ENCODE results near the gene FAM174C. TPM values are rescaled to one million over a fixed set of nuclear protein-coding genes. Genes with fewer than 3 reads are reported as not detected.

The FAM174C gene
- total RNA-seq, 1 donor from 2014 or later, result 64.8 TPM

DNA sequence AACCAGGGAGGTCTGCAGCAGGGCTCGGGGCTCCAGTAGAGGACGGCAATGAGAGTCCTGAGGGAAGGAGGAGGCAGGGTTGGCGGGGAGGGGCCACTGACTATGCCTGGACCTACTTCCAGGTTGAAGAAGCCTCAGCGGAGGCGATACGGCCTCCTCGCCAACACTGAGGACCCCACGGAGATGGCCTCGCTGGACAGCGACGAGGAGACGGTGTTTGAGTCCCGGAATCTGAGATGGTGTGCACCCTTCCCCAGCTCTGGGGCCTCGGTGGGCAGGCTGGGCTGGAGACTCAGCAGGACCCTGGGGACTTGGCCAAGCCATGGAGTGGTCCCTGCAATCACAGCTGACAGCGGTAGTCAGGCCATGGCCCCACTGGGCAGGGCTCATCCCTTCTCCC, 1.7 kb downstream of the FAM174C start:
- Histone ChIP-seq H3K9me3 (no peaks in the 10 kb centered on the region), H3K4me1 (peaks cover 42% of the 10 kb centered on the region), H3K27me3 (no peaks in the 10 kb centered on the region), H3K36me3 (peaks cover 0 to 50% of the 10 kb centered on the region in 2 donors), H3K27ac (no peak overlapping the region), H3K4me3 (no peak overlapping the region)
- no peak for TF ChIP-seq POLR2A (IDR thresholded peaks at IDR 0.05)
- TF ChIP-seq, protein P1, sequence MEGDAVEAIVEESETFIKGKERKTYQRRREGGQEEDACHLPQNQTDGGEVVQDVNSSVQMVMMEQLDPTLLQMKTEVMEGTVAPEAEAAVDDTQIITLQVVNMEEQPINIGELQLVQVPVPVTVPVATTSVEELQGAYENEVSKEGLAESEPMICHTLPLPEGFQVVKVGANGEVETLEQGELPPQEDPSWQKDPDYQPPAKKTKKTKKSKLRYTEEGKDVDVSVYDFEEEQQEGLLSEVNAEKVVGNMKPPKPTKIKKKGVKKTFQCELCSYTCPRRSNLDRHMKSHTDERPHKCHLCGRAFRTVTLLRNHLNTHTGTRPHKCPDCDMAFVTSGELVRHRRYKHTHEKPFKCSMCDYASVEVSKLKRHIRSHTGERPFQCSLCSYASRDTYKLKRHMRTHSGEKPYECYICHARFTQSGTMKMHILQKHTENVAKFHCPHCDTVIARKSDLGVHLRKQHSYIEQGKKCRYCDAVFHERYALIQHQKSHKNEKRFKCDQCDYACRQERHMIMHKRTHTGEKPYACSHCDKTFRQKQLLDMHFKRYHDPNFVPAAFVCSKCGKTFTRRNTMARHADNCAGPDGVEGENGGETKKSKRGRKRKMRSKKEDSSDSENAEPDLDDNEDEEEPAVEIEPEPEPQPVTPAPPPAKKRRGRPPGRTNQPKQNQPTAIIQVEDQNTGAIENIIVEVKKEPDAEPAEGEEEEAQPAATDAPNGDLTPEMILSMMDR (IDR thresholded peaks at IDR 0.05), result no peak
- TF ChIP-seq POLR2AphosphoS5 (IDR thresholded peaks at IDR 0.05; ENCODE audit: insufficient read depth in 1 of 2, low read depth in 1 of 2), result no peak
- intact Hi-C loops (cut with DNase I), result loop anchor here (10.0 kb wide), 2 partner anchors 108 to 168 kb away; partner anchors contain the start of gene NDUFS7
- DNase-seq (ENCODE audit: extremely low spot score in 2 of 2), result no peak

DNA sequence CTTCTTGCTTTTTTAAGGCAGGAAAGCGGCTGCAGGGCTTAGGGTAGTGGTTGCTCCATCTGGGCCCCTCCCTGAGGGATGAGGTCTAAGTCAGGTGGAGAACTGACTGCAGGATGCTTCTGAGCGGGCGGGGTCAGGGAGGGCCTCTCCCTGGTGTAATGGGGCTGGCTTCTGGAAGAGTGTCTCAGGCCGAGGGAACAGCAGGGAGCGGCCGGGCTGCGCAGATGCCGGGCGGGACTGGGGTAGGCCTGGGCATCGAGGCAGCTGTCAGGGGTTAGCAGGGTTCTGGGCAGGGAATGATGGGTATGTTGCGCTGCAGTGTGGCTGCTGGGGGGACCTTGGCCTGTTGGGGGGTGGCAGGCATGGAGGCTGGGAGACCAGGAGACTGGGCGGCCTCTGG, 2.7 kb downstream of the FAM174C start:
- Histone ChIP-seq H3K9me3 (no peaks in the 10 kb centered on the region), H3K27ac (no peak overlapping the region), H3K4me3 (no peak overlapping the region), H3K27me3 (no peaks in the 10 kb centered on the region), H3K4me1 (peaks cover 33% of the 10 kb centered on the region), H3K36me3 (peaks cover 0 to 39% of the 10 kb centered on the region in 2 donors)
- TF ChIP-seq POLR2AphosphoS5 (IDR thresholded peaks at IDR 0.05; ENCODE audit: insufficient read depth in 1 of 2, low read depth in 1 of 2), result no peak
- no peak for TF ChIP-seq POLR2A (IDR thresholded peaks at IDR 0.05)
- TF ChIP-seq, protein P1 (IDR thresholded peaks at IDR 0.05), result no peak
- no peak for DNase-seq (ENCODE audit: extremely low spot score in 2 of 2)
- intact Hi-C loops (cut with DNase I), result loop anchor here (10.0 kb wide), 2 partner anchors 107 to 167 kb away; partner anchors contain the start of gene NDUFS7

DNA sequence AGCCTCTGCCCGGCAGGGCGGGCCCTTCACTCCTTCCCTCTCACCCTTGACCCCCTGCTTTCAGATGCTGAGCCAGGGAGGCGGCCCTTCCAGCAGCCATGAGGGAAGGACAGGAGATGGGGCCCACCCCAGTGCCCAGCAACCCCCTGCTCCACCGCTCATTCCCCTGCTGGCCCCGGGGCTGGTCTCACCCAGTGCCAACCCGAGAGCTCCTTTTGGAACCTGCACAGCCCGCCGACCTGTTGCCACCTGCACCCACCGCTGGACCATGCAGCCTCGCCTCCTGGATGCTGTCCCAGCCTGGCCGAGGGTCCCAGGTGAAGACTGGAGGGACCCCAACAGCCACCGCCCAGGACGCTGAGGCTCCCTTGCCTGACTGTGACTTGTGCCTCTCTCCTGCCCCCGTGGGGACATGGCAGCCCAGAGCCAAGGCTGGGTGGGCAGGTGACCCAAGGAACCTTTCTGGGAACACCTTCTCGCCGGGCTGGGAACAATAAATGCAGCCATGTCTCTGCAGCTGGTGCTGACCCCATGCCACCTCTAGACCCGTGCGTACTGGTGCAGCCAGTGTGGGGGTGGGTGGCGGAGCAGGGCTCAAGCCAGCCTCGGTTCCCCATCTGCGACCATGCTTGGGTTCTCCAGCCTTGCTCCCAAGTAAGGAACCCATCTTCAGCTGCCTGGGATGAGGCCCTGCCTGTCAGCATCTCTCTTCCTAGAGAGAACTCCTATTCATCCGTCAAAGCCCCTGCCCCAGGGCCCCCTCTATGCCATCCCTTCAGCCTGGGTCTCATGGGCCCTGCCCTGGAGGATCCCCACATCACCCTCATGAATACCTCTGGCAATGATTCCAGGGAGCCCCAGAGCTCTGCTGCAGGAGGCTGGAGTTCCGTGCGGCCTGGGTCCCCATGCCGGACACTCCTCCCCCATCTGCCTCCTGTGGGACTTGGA, 3.7 kb downstream of the FAM174C start:
- intact Hi-C loops (cut with DNase I), result loop anchor here (10.0 kb wide), 2 partner anchors 106 to 166 kb away; partner anchors contain the start of gene NDUFS7
- H3K4me1 ChIP-seq, result peaks cover 24% of the 10 kb centered on the region

DNA sequence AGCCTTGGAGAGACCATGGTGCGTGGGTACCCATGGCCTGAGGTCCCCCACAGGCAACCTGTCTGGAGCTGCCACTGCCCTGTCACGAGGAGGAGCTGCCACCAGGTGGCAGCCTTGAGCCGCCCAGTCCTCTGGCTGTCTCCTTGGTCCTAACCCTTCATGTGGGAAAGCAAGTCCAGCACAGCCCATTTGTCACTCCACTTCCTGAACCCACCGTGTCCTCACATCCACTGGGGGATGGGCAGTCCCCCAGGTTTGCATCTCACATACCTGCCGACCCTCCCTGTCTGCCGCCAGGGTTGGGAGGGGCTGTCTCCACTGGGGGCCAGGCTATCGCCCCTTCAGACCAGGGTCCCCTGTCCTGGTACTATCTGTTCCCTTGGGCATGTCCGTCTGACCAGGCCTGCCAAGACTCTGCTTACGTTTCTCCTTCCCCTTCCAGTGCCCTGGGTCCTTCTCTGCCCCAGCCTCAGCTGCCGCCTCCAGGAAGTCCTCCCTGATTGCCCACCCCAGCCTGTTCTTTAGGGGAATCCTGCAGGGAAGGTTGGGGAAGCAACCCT, 4.5 kb downstream of the FAM174C start:
- Histone ChIP-seq H3K27ac (no peak overlapping the region), H3K27me3 (no peaks in the 10 kb centered on the region), H3K9me3 (no peaks in the 10 kb centered on the region), H3K4me1 (peaks cover 16% of the 10 kb centered on the region), H3K4me3 (no peak overlapping the region), H3K36me3 (peaks cover 0 to 22% of the 10 kb centered on the region in 2 donors)
- DNase-seq (ENCODE audit: extremely low spot score in 2 of 2), result no peak
- TF ChIP-seq, protein P1 (IDR thresholded peaks at IDR 0.05), result peak; percentile 80 to 90 (median 85)
- peak; percentile 29 to 37 for TF ChIP-seq POLR2AphosphoS5 (IDR thresholded peaks at IDR 0.05; ENCODE audit: insufficient read depth in 1 of 2, low read depth in 1 of 2)
- TF ChIP-seq POLR2A (IDR thresholded peaks at IDR 0.05), result no peak
- intact Hi-C loops (cut with DNase I), result loop anchor here (10.0 kb wide), 2 partner anchors 105 to 165 kb away; partner anchors contain the start of gene NDUFS7

More for the DNA sequence above, 3.7 kb downstream of the FAM174C start:
- TF ChIP-seq POLR2AphosphoS5 (IDR thresholded peaks at IDR 0.05; ENCODE audit: insufficient read depth in 1 of 2, low read depth in 1 of 2) (no peak), POLR2A (IDR thresholded peaks at IDR 0.05) (no peak)
- TF ChIP-seq, protein P1 (IDR thresholded peaks at IDR 0.05), result no peak
- Histone ChIP-seq H3K27me3 (no peaks in the 10 kb centered on the region), H3K4me3 (no peak overlapping the region), H3K9me3 (no peaks in the 10 kb centered on the region), H3K36me3 (peaks cover 0 to 30% of the 10 kb centered on the region in 2 donors), H3K27ac (no peak overlapping the region)
- no peak for DNase-seq (ENCODE audit: extremely low spot score in 2 of 2)

All from vagina (tissue), 2 donors.